Esophagus (tissue), 2 donors: ENCODE results near the gene ASL. TPM values are rescaled to one million over a fixed set of nuclear protein-coding genes. Genes with fewer than 3 reads are reported as not detected.

Experiments used
- H3K27ac ChIP-seq, 2 donors: one replicate each; pipeline ENCODE4 v1.5.1; 2013; ENCODE audit warnings: low read depth in 2 of 2, mild to moderate bottlenecking in 2 of 2, inconsistent platforms in 1 of 2, low read length in 1 of 2, moderate library complexity in 1 of 2
- H3K27me3 ChIP-seq, 2 donors: one replicate each; pipeline ENCODE4 v1.6.1; 2013; ENCODE audit warnings: low read length in 2 of 2, control low read depth in 1 of 2, mild to moderate bottlenecking in 1 of 2; ENCODE audit not compliant: insufficient read depth in 2 of 2, control insufficient read depth in 1 of 2
- H3K36me3 ChIP-seq, 2 donors: one replicate each; pipeline ENCODE4 v1.6.1; 2013; ENCODE audit warnings: low read length in 1 of 2; ENCODE audit not compliant: control insufficient read depth in 2 of 2, insufficient read depth in 2 of 2
- H3K4me1 ChIP-seq, 2 donors: one replicate each; pipeline ENCODE4 v1.6.1; 2013; ENCODE audit warnings: low read length in 1 of 2; ENCODE audit not compliant: control insufficient read depth in 2 of 2, insufficient read depth in 2 of 2
- H3K4me3 ChIP-seq, 2 donors: one replicate each; pipeline ENCODE4 v1.5.1; 2013; ENCODE audit warnings: low read length in 2 of 2, mild to moderate bottlenecking in 2 of 2, low read depth in 1 of 2, moderate library complexity in 1 of 2
- H3K9me3 ChIP-seq, 2 donors: one replicate each; pipeline ENCODE4 v1.6.1; 2013; ENCODE audit warnings: mild to moderate bottlenecking in 2 of 2, low read depth in 1 of 2, low read length in 1 of 2, moderate library complexity in 1 of 2; ENCODE audit not compliant: control insufficient read depth in 2 of 2, insufficient read depth in 1 of 2
- WGBS, 2 donors: extraction: QIAGEN DNeasy Blood & Tissue Kit; methylation state at CpG; one replicate each; pipeline ENCODE4 v1.1.7; 2013; 5-methylcytosine and 5-hydroxymethylcytosine counted together
- polyA plus RNA-seq, 2 donors: library from polyadenylated mRNA; stranded (reverse); fragments of 200-250 nt; gene quantifications; one replicate each; pipeline ENCODE4 v1.2.3, GENCODE V29; 2013
- donor health status: healthy with polysubstance abuse.
- donor health status: Bipolar disorder and iron deficiency.

ASL gene
- polyA plus RNA-seq, 2 donors: 25.8 to 31.6 TPM

GRCh38 chr7:66140924-66141323 is 65.3 kb downstream of the ASL start:
- no peaks in the 10 kb centered on the region for H3K27me3 ChIP-seq
- WGBS, 2 donors: 15 to 35% methylated on average over 4 of the region's 4 CpGs
- H3K4me3 ChIP-seq: no peak overlapping the region
- H3K36me3 ChIP-seq: peaks cover 12 to 13% of the 10 kb centered on the region in 2 donors
- H3K4me1 ChIP-seq: peaks cover 3 to 7% of the 10 kb centered on the region in 2 donors
- peak overlapping the region; percentile 69 to 79 for H3K27ac ChIP-seq
- H3K9me3 ChIP-seq: no peaks in the 10 kb centered on the region

DNA sequence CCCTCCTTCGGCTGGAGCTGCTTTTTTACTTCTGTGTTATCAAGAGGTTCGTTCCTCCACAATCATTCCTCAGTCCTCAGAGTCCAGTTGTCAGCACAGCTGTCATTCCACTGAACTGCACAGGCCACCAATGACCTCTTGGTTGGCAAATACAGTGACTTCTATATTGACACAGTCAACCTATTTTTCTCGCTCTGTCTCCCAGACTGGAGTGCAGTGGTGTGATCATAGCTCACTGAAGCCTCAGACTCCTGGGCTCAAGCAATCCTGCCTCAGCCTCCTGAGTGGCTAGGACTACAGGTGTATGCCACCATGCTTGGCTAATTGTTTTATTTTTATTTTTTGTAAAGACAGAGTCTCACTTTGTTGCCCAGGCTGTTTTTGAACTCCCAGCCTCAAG is 66.7 kb downstream of the ASL start:
- 77 to 88% methylated on average over 3 of the region's 3 CpGs for WGBS, 2 donors
- Histone ChIP-seq H3K36me3 (peaks cover 11 to 12% of the 10 kb centered on the region in 2 donors), H3K4me1 (peaks cover 3 to 7% of the 10 kb centered on the region in 2 donors), H3K9me3 (no peaks in the 10 kb centered on the region), H3K27me3 (no peaks in the 10 kb centered on the region), H3K4me3 (no peak overlapping the region), H3K27ac (peak overlapping the region in 1 of 2 donors; percentile 24)

GRCh38 chr7:66142996-66143395 is 67.4 kb downstream of the ASL start:
- Histone ChIP-seq H3K27ac (peak overlapping the region in 1 of 2 donors; percentile 33), H3K4me1 (peaks cover 3 to 7% of the 10 kb centered on the region in 2 donors), H3K36me3 (peaks cover 11 to 12% of the 10 kb centered on the region in 2 donors), H3K9me3 (no peaks in the 10 kb centered on the region), H3K4me3 (no peak overlapping the region), H3K27me3 (no peaks in the 10 kb centered on the region)
- WGBS, 2 donors: 40 to 46% methylated on average over 5 of the region's 5 CpGs

Other genes with a start within 250 kb of the ASL start
- 1 to 10 TPM; 7.3 to 8.8 TPM for gene VKORC1L1, start 202.7 kb upstream of the ASL start, polyA plus RNA-seq
- gene GUSB, start 93.6 kb upstream of the ASL start, polyA plus RNA-seq: 10 to 100 TPM; 24.1 to 30.5 TPM
- 10 to 100 TPM; 14.5 to 19.5 TPM for gene CRCP, start 39.0 kb downstream of the ASL start, polyA plus RNA-seq
- 1 to 10 TPM; 4.4 to 5.9 TPM for gene TPST1, start 129.5 kb downstream of the ASL start, polyA plus RNA-seq